Umbilical cord (tissue), 1 donor: ENCODE measurements around the gene ZNF488. TPM values are rescaled to one million over a fixed set of nuclear protein-coding genes. Genes with fewer than 3 reads are reported as not detected.

Source experiments
- total RNA-seq: library from RNA; depleted of rRNA; stranded (reverse); fragments of >200 nt; gene quantifications from one replicate; pipeline ENCODE4 v1.2.3, GENCODE V29; 2014; ENCODE audit warnings: low replicate concordance; ENCODE audit not compliant: insufficient read depth

ZNF488 gene
- total RNA-seq, 1 donor from 2014 or later, result 0.96 TPM

Other genes with a start within 250 kb of the ZNF488 start
- gene GDF10, start 84.1 kb downstream of the ZNF488 start, total RNA-seq, result 0.48 TPM
- 1.7 TPM for gene GDF2, start 61.8 kb downstream of the ZNF488 start, total RNA-seq
- gene RBP3, start 35.9 kb downstream of the ZNF488 start, total RNA-seq, result 2.2 TPM
- gene ANXA8, start 99.8 kb upstream of the ZNF488 start, total RNA-seq, result 32.5 TPM
- gene FAM25G, start 107.4 kb upstream of the ZNF488 start, total RNA-seq, result not detected
- 1.4 TPM for gene AGAP9, start 139.3 kb upstream of the ZNF488 start, total RNA-seq